ENCODE results near the gene SYNE3.

The SYNE3 gene

GRCh38 chr14:95504135-95505029, 12.1 kb downstream of the SYNE3 start:
- no peak for DNase-seq (ENCODE audit: low spot score)

DNA sequence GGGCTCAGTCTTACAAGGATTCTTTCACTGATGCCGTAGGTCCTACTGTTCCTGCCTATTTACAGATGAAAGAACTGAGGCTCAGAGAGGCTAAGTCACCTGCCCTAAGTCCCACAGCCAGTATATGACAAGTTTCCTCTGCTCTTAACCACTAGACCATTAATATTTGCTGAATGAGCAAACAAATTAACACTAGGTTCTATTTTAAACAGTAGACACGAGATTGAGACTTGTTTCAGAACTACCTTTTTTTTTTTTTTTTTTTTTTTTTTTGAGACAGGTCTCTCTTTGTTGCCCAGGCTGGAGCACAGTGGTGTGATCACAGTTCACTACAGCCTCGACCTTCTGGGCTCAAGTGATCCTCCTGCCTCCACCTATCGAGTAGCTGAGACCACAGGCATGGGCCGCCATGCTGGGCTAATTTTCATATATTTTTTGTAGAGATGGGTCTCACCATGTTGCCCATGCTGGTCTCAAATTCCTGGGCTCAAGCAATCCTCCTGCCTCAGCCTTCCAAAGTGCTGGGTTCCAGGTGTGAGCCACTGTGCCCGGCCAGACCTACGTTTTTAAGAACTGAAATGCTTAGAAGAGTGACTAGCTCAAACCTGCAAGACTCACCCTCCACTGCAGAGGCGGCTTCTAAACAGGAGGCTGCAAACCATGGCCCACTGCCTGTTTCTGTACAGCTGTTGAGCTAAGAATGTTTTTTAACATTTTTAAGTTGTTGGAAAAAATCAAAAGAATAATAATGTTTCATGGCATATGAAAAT, 12.9 kb downstream of the SYNE3 start:
- DNase-seq (ENCODE audit: low spot score) = no peak

GRCh38 chr14:95502381-95502950, 14.0 kb downstream of the SYNE3 start:
- DNase-seq (ENCODE audit: low spot score) = no peak

- peak; percentile 88 for DNase-seq (ENCODE audit: low spot score)
Measured at GRCh38 chr14:95500772-95501401, 15.6 kb downstream of the SYNE3 start.

DNA sequence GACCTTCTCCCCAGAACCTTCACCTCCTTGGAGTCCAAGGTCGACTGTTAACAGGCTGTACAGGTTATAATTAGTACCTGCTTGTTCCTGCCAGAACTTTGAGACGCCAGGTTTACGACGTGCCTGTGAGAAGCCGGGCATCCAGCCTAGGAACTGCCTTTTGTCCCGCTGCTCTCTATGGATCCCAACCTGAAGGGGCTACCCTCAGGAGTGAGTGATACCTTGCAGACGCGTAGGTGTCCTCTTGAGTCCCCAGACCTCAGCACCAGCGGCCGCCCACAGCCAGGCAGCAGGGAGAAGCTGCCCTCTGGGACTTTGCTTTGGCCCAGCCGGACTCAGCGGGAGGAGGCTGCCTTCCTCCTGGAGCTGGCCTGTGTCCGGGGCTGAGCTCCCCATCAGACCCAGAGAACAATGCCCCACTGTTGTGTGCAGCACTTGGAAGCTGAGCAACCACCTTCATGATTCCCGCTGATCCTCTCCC, 16.2 kb downstream of the SYNE3 start:
- no peak for DNase-seq (ENCODE audit: low spot score)

GRCh38 chr14:95499354-95499750, 17.1 kb downstream of the SYNE3 start:
- no peak for DNase-seq (ENCODE audit: low spot score)

DNA sequence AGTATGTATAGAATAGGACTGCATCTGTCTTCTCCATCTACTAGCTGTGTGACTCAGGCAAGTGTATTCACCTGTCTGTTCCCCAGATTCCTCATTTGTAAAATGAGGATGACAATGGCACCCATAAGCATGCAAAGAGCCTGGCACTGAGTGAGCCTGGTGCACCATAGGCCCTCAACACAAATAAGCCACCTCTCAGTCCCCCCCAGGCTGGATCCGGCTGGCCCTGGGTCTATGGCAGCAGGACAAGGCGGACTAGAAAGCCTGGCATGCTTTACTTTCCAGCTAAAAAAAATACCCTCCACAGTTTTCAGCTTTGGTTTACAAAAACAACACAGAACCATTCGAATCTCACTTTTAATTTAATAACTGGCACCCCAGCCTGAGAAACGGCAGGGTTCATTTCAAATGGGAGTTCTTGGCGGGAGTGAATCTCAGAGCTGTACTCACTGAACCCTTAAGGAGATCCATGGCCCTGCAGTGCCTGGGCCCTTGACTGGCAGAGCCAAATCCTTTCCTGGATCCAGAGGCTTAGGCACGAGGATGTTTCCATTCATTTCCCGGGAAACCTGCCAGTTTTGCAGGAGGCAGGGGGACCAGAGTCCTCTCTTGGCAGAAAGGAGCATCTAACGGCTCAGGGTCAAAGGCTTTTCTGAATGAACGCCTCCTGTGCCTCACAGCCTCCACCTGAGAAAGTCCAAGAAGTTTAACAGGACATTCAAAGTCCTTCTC, 17.7 kb downstream of the SYNE3 start:
- DNase-seq (ENCODE audit: low spot score) = no peak

GRCh38 chr14:95497561-95498011, 18.9 kb downstream of the SYNE3 start:
- DNase-seq (ENCODE audit: low spot score) = no peak

GRCh38 chr14:95496690-95497259, 19.7 kb downstream of the SYNE3 start:
- peak; percentile 44 for DNase-seq (ENCODE audit: low spot score)

DNA sequence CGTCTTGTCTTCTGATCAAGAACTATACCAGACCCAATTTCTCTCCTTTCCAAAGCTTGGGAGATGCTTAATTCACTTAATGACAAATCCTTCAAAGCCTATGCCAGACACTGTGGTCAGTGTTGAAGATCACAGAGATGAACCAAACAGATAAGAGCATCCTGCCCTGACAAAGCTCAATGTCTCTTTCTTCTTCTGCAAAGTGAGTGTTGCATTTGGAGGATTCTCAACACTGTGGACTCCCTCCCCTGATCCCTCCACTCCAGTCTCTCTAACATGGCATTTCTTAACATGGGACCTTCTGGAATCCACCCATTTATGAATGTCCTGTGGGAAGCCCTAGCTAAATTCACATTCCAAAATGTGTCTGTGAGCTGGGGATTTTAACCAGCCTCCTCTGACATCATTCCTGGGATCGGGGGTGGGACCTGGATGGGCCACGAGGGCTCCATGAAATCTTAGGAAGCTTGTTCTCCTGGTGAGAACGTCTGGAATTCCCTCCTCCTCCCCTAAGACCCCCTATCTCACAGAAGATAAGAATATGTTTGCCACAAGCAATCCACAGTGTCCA, 20.3 kb downstream of the SYNE3 start:
- peak; percentile 62 for DNase-seq (ENCODE audit: low spot score)

DNA sequence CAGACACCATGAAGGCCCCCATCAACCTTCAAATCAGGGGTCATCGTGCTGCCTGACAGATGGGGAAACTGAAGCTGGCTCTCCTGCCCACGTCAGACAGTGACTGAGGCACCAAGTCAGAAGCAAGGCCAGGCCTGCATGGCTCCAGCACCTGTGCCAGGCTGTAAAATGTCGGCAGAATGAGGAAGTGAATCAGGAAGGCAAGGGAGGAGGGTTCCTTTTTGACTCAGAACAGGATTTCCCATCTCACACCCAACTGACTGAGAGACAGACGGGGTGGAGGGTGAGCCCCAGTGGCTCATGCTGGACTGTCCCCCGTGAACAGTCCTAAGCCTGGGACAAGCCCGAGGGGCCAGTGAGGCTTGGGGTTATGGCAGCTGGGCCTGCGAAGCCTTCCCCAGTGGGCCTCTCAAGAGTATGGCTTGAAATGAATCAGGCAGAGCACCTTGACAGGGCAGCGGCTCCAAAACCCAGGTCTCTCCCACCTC, 20.9 kb downstream of the SYNE3 start:
- DNase-seq (ENCODE audit: low spot score) = no peak

GRCh38 chr14:95495076-95495475, 21.4 kb downstream of the SYNE3 start:
- DNase-seq (ENCODE audit: low spot score) = no peak

- no peak for DNase-seq (ENCODE audit: low spot score)
Measured at GRCh38 chr14:95494456-95494855, 22.0 kb downstream of the SYNE3 start.

- no peak for DNase-seq (ENCODE audit: low spot score)
Measured at GRCh38 chr14:95493976-95494375, 22.5 kb downstream of the SYNE3 start.

DNA sequence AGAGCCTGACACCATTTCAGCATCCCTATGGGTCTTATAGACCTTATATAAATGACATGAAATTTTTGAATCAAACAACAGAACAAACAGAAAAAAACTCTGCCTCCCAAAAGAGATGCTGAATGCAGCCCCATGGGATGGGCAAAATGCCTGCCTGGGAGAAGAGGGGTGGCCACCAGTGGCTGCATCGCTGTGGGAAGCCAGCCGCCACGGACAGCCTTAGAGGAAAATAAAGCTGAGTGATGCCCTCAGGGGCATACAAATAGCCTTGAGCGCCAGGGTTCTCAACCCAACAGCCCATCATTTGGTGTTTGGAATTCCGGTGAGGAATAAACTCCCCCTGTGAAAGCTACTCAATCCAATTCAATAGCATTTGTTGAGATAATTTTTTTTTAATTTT, 22.9 kb downstream of the SYNE3 start:
- no peak for DNase-seq (ENCODE audit: low spot score)

GRCh38 chr14:95491936-95492608, 24.4 kb downstream of the SYNE3 start:
- no peak for DNase-seq (ENCODE audit: low spot score)

DNA sequence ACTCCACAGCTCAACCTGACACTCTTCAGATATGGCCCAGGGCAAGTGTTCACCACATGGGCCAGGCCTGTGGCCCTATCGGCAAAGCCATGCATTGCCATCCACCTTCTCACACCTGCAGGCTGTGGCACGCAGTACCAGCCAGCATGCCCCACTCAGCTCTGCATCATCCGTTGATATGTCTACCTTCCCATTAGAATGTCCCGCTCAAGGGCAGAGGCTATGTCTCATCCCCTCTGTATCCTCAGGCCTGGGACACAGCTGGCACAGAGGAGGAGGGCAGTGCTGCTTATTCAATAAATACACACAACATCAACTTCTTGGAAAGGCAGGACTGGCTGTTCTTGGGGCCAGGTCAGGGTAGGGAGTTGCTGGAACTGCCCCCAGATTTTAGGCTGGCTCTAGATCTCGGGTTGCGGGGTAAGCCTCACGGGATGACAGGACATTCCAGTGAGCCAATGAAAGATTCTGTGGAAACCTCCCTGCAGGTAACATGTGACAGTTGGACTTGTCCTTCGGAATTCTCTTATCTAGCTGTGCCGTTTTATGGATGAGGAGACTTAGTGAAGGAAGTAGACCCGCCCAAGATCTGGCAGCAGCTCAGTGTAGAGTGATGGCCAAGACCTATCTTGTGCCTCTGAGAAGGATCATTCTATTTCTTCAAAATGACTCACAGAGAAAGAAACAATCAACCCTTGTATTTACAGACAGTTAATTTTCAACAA, 25.6 kb downstream of the SYNE3 start:
- DNase-seq (ENCODE audit: low spot score) = no peak

DNA sequence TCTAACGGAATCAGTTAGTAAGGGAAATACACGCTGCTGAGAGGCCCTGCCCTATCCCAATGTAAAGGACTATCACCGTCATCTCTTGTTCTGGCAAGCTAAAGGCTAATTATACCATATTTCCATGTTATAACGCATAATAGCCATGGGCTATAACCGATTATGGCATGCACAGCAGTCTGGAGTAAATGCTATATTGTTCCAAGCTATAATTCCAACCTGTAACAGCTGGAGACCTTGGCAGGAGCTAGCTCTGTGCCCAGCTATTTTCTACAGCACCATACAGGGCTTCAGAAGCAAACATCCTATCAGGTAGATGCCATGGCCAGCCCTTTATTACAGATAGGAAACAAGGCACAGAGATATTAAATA, 26.3 kb downstream of the SYNE3 start:
- DNase-seq (ENCODE audit: low spot score) = no peak
